Body of pancreas (tissue), 4 donors: ENCODE data around the gene DHX35. TPM values are rescaled to one million over a fixed set of nuclear protein-coding genes. Genes with fewer than 3 reads are reported as not detected.

ENCODE experiments used
- ATAC-seq: fragments of 150-250 bp; one replicate; pipeline ENCODE4 v1.9.1; 2016
- DNase-seq, 4 donors: peaks; one replicate each; pipeline ENCODE4 v3.0.0-alpha.2; 2019
- H3K27ac ChIP-seq, 4 donors: fragments of 200-600 bp; sonication (generic); 1 replicate in 3 of 4; 2 replicates in 1 of 4; pipeline versions ENCODE4 v1.5.1 to v1.6.1; 2016 to 2019; ENCODE audit warnings: mild to moderate bottlenecking in 1 of 4, mixed read lengths in 1 of 4, moderate library complexity in 1 of 4
- H3K27me3 ChIP-seq, 2 donors: fragments of 200-600 bp; sonication (generic); one replicate each; pipeline ENCODE4 v1.6.0; 2016; ENCODE audit warnings: mild to moderate bottlenecking in 1 of 2
- H3K36me3 ChIP-seq, 2 donors: fragments of 200-600 bp; sonication (generic); replicated peaks in 1 of 2; 2 replicates each; pipeline ENCODE4 v1.5.1; 2016; ENCODE audit warnings: low read depth in 2 of 2; ENCODE audit not compliant: insufficient read depth in 1 of 2
- H3K4me1 ChIP-seq: fragments of 200-600 bp; sonication (generic); one replicate; pipeline ENCODE4 v1.6.0; 2016
- H3K4me3 ChIP-seq, 2 donors: fragments of 200-600 bp; sonication (generic); 1 replicate in 1 of 2; 2 replicates in 1 of 2; pipeline ENCODE4 v1.5.1; 2016 to 2019
- H3K9me3 ChIP-seq, 3 donors: fragments of 200-600 bp; sonication (generic); 1 replicate in 2 of 3; 2 replicates in 1 of 3; pipeline ENCODE4 v1.5.1; 2016
- CTCF ChIP-seq, 7 experiments: fragments of 450-650 bp in 4 of 7; fragments of 200-600 bp in 3 of 7; sonication (generic) in 3 of 7; IDR thresholded peaks; one replicate each; pipeline ENCODE4 v1.5.1; 2016 to 2019; ENCODE audit warnings: antibody characterized with exemption in 7 of 7
- POLR2A ChIP-seq, 3 donors: fragments of 450-650 bp; IDR thresholded peaks; one replicate each; pipeline ENCODE4 v1.6.1; 2016; ENCODE audit warnings: antibody characterized with exemption in 3 of 3, mild to moderate bottlenecking in 2 of 3
- WGBS, 2 donors: methylation state at CpG; one replicate each; pipeline ENCODE4 v1.1.5; 2017; 5-methylcytosine and 5-hydroxymethylcytosine counted together
- intact Hi-C: fragments of 100-400 bp; cut with DNase I; formaldehyde crosslinking; loops from one replicate; pipeline ENCODE4 v1.15.1; 2023
- total RNA-seq, 2 donors: library from RNA; depleted of rRNA; stranded (reverse); fragments of >200 nt; gene quantifications; one replicate each; pipeline ENCODE4 v1.1.0, GENCODE V29; 2016

The DHX35 gene
- total RNA-seq, 2 donors from 2014 or later: 6.9 to 7.3 TPM

GRCh38 chr20:39019027-39019426, 56.9 kb downstream of the DHX35 start:
- intact Hi-C loops: no loop called here
- H3K9me3 ChIP-seq: no peaks in the 10 kb centered on the region
- no peaks in the 10 kb centered on the region for H3K27me3 ChIP-seq
- no peak overlapping the region for H3K27ac ChIP-seq
- ATAC-seq (no peak), DNase-seq (no peak)
- H3K36me3 ChIP-seq: peaks cover 0 to 24% of the 10 kb centered on the region in 2 donors
- no peaks in the 10 kb centered on the region for H3K4me1 ChIP-seq
- H3K4me3 ChIP-seq: no peak overlapping the region
- 88 to 96% methylated on average over 3 of the region's 3 CpGs for WGBS, 2 donors
- no peak for TF ChIP-seq POLR2A (IDR thresholded peaks at IDR 0.05)
- TF ChIP-seq CTCF (IDR thresholded peaks at IDR 0.05): no peak

DNA sequence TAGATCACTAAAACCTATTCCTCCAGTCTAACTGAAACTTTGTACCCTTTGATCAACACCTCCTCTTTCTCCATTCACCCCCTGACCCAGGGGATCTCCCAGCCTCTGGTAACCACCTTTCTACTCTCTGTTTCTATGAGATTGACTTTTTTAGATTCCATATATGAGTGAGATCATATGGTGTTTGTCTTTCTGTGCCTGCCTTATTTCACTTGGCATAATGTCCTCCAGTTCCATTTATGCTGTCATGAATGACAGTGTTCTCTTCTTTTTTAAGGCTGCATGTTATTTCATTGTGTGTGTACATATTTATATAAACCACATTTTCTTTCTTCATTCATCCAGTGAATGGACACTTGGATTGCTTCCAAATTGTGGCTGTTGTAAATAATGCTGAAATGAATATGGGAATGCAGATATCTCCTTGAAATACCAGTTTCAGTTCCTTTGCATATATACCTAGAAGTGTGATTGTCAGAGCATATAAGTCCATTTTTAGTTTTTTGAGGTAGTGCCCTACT, 57.7 kb downstream of the DHX35 start:
- ATAC-seq (no peak), DNase-seq (no peak)
- Histone ChIP-seq H3K4me1 (no peaks in the 10 kb centered on the region), H3K27me3 (no peaks in the 10 kb centered on the region), H3K4me3 (no peak overlapping the region), H3K27ac (no peak overlapping the region), H3K9me3 (no peaks in the 10 kb centered on the region), H3K36me3 (peaks cover 0 to 29% of the 10 kb centered on the region in 2 donors)
- no peak for TF ChIP-seq CTCF (IDR thresholded peaks at IDR 0.05)
- TF ChIP-seq POLR2A (IDR thresholded peaks at IDR 0.05): no peak
- intact Hi-C loops: no loop called here

GRCh38 chr20:39021748-39022147, 59.6 kb downstream of the DHX35 start:
- TF ChIP-seq POLR2A (IDR thresholded peaks at IDR 0.05): no peak
- no peak for TF ChIP-seq CTCF (IDR thresholded peaks at IDR 0.05)
- DNase-seq (no peak), ATAC-seq (no peak)
- H3K4me3 ChIP-seq: no peak overlapping the region
- peaks cover 0 to 29% of the 10 kb centered on the region in 2 donors for H3K36me3 ChIP-seq
- H3K9me3 ChIP-seq: no peaks in the 10 kb centered on the region
- 90 to 96% methylated on average over 5 of the region's 5 CpGs for whole genome bisulfite sequencing, 2 donors
- no peaks in the 10 kb centered on the region for H3K4me1 ChIP-seq
- intact Hi-C loops: no loop called here
- no peaks in the 10 kb centered on the region for H3K27me3 ChIP-seq
- no peak overlapping the region for H3K27ac ChIP-seq

- peaks cover 0 to 27% of the 10 kb centered on the region in 2 donors for H3K36me3 ChIP-seq
- no peak for TF ChIP-seq CTCF (IDR thresholded peaks at IDR 0.05)
- TF ChIP-seq POLR2A (IDR thresholded peaks at IDR 0.05): no peak
- 89 to 90% methylated on average over 9 of the region's 9 CpGs for WGBS, 2 donors
Observed at GRCh38 chr20:39025883-39026282, 63.7 kb downstream of the DHX35 start.

DNA sequence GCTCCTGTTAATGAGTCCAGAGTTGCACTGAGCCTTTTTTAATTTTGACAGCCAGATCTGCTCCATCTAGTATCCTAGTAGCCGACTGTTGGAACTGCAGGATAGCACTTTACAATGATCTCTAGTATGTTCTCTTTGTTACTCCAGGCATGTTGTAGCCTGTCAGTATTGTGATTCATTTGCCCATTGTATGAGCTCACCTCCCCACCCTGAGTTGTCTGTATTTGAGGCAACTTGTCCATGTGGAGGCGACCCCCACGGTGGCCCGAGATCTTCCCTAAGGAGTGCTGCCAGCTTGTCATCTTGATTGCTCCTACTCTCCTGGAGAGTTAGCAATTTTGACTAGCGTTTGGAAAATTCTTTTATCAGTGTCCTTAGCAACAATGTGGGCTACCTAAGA, 67.2 kb downstream of the DHX35 start:
- Histone ChIP-seq H3K27me3 (no peaks in the 10 kb centered on the region), H3K9me3 (no peaks in the 10 kb centered on the region), H3K4me1 (no peaks in the 10 kb centered on the region), H3K27ac (no peak overlapping the region), H3K36me3 (peaks cover 0 to 12% of the 10 kb centered on the region in 2 donors), H3K4me3 (no peak overlapping the region)
- WGBS, 2 donors: 80 to 83% methylated on average over 5 of the region's 5 CpGs
- intact Hi-C loops: no loop called here
- no peak for DNase-seq
- TF ChIP-seq POLR2A (IDR thresholded peaks at IDR 0.05): no peak
- no peak for ATAC-seq

More at GRCh38 chr20:39025883-39026282, 63.7 kb downstream of the DHX35 start:
- ATAC-seq (no peak), DNase-seq (no peak)
- Histone ChIP-seq H3K4me3 (no peak overlapping the region), H3K4me1 (no peaks in the 10 kb centered on the region), H3K27me3 (no peaks in the 10 kb centered on the region), H3K9me3 (no peaks in the 10 kb centered on the region), H3K27ac (no peak overlapping the region)
- intact Hi-C loops: no loop called here
